Lower leg skin (tissue), 4 donors: ENCODE data around the gene RNF17. TPM values are rescaled to one million over a fixed set of nuclear protein-coding genes. Genes with fewer than 3 reads are reported as not detected.
"Not testable (repeated sequence)": the region's sequence is repeated elsewhere in the genome, so short reads cannot be mapped to it uniquely, and the experiment has no call there.

ENCODE experiments used
- DNase-seq, 2 donors: peaks; one replicate each; pipeline ENCODE4 v3.0.0-alpha.2; 2019; ENCODE audit warnings: low spot score in 2 of 2
- H3K4me3 ChIP-seq: fragments of 200-600 bp; sonication (generic); 2 replicates; pipeline ENCODE4 v1.5.1; 2017; ENCODE audit warnings: mild to moderate bottlenecking, low read depth; ENCODE audit not compliant: poor library complexity, severe bottlenecking
- POLR2A ChIP-seq, 2 donors: fragments of 450-650 bp; IDR thresholded peaks; one replicate each; pipeline ENCODE4 v1.6.1; 2016 to 2017; ENCODE audit warnings: antibody characterized with exemption in 2 of 2, mild to moderate bottlenecking in 1 of 2, moderate library complexity in 1 of 2
- WGBS, 2 donors: methylation state at CpG; one replicate each; pipeline ENCODE4 v1.1.5; 2018; 5-methylcytosine and 5-hydroxymethylcytosine counted together
- intact Hi-C: fragments of 100-400 bp; cut with DNase I; formaldehyde crosslinking; loops from one replicate; pipeline ENCODE4 v1.15.0; 2023; ENCODE audit warnings: low total_unique reads
- total RNA-seq, 4 donors: library from RNA; depleted of rRNA; stranded (reverse); fragments of >200 nt; gene quantifications; one replicate each; pipeline ENCODE4 v1.1.0, GENCODE V29; 2016
- TF ChIP-seq, protein P1 (sequence below), 3 donors: fragments of 450-650 bp; IDR thresholded peaks; one replicate each; pipeline ENCODE4 v1.5.1; 2016; ENCODE audit warnings: antibody characterized with exemption in 3 of 3, mild to moderate bottlenecking in 3 of 3, moderate library complexity in 2 of 3

RNF17 gene
- total RNA-seq, 4 donors from 2014 or later, result 0.19 TPM; not detected in 3

DNA sequence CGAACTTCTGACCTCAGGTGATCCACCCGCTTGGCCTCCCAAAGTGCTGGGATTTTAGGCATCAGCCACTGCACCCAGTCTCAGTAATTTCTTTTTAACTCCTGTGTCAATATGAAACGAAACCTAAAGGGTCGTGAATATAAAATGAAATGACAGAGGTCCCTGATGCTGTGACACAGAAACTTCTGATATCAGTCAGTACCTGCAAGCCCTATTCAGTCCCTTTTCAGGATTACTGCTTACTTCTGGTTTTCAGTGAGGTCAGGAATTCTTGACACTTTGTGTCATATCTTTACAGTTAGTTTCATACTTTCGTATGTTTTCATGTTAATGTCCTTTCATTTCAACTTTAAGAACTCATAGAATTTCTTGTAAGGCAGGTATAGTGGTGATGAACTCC lies 58.7 kb downstream of the RNF17 start:
- no peak for TF ChIP-seq POLR2A (IDR thresholded peaks at IDR 0.05)
- TF ChIP-seq, protein P1, sequence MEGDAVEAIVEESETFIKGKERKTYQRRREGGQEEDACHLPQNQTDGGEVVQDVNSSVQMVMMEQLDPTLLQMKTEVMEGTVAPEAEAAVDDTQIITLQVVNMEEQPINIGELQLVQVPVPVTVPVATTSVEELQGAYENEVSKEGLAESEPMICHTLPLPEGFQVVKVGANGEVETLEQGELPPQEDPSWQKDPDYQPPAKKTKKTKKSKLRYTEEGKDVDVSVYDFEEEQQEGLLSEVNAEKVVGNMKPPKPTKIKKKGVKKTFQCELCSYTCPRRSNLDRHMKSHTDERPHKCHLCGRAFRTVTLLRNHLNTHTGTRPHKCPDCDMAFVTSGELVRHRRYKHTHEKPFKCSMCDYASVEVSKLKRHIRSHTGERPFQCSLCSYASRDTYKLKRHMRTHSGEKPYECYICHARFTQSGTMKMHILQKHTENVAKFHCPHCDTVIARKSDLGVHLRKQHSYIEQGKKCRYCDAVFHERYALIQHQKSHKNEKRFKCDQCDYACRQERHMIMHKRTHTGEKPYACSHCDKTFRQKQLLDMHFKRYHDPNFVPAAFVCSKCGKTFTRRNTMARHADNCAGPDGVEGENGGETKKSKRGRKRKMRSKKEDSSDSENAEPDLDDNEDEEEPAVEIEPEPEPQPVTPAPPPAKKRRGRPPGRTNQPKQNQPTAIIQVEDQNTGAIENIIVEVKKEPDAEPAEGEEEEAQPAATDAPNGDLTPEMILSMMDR (IDR thresholded peaks at IDR 0.05), result no peak
- intact Hi-C loops, result no loop called here
- 87 to 93% methylated on average over 5 of the region's 5 CpGs for WGBS, 2 donors
- no peak overlapping the region for H3K4me3 ChIP-seq
- no peak for DNase-seq

DNA sequence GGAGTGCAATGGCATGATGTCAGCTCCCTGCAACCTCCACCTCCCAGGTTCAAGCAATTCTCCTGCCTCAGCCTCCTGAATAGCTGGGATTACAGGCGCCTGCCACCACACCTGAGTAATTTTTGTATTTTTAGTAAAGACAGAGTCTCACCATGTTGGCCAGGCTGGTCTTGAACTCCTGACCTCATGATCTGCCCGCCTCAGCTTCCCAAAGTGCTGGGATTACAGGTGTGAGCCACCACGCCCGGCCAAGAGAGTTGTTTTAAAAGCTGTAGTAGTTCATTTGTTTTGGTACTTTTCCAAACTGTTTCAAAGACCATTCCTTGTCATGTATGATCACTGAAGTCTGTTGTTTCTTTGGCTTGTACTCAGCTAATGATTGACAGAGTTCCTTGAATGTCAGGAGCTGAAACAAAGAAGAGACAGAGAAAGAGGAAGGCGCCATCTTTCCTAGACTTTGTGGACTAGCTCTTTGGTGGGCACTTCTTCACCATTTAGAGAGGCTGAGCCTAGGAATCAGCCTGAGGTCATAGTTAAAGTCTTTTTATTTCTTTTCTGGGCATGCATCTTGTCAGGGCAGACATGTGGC lies 59.2 kb downstream of the RNF17 start:
- intact Hi-C loops, H3K4me3 ChIP-seq, DNase-seq: not testable (repeated sequence)
- WGBS, 2 donors, result 84 to 93% methylated on average over 5 of the region's 5 CpGs

DNA sequence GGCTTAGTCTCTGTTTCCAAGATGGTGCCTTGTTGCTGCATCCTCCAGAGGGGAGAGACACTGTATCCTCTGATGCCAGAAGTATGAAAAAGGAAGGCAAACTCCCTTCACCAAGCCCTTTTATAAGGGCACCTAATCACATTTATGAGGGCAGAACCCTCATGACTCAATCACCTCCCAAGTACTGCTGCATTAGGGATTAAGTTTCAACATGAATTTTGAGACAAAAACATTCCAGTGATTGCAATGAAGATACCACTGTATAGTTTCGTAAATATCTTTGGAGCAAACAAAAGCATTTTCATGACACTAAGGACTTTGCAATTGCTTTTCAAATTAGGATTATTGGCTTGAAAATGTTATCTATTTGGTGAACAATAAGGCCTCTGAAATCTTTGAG lies 63.8 kb downstream of the RNF17 start:
- WGBS, 2 donors, result 50 to 78% methylated on average over 1 of the region's 1 CpG
- DNase-seq, result no peak
- H3K4me3 ChIP-seq, result no peak overlapping the region
- TF ChIP-seq, protein P1 (IDR thresholded peaks at IDR 0.05), result no peak
- no peak for TF ChIP-seq POLR2A (IDR thresholded peaks at IDR 0.05)
- intact Hi-C loops, result no loop called here

DNA sequence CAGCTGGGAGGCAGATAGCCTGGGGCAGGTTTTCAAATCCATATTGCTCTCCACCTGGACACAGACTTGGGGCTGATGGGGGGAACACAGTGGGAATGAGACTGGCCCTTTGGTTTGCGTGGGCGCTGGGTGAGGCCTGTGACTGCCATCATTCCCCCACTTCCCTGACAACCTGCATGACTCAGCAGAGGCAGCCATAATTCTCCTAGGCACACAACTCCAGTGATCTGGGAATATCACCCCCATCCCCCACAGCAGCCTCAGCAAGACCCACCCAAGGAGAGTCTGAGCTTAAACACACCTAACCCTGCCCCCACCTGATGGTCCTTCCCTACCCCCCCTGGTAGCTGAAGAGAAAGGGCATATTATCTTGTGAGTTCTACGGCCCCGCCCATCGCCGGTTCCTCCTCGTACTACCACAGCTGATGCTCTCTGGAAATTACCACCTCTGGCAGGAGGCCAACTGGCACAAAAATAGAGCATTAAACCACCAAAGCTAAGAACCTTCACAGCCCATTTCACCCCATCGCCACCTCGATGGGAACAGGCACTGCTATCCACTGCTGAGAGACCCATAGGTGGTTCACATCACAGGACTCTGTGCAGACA lies 71.0 kb downstream of the RNF17 start:
- TF ChIP-seq, protein P1 (IDR thresholded peaks at IDR 0.05), result no peak
- no peak for TF ChIP-seq POLR2A (IDR thresholded peaks at IDR 0.05)
- 63 to 75% methylated on average over 9 of the region's 9 CpGs for WGBS, 2 donors
- DNase-seq, result no peak
- H3K4me3 ChIP-seq, result no peak overlapping the region
- intact Hi-C loops, result no loop called here

DNA sequence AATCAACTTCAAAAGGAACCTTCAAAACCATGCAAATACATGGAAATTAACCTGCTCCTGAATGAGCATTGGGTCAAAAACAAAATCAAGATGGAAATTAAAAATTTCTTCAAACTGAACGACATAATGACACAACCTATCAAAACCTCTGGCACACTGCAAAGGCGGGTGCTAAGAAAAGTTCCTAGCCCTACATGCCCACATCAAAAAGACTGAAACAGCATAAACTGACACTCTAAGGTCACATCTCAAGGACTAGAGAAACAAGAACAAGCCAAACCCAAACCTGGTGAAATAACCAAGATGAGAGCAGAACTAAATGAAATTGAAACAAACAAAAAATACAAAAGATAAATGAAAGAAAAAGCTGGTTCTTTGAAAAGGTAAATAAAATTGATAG lies 73.6 kb downstream of the RNF17 start:
- not testable (repeated sequence) for DNase-seq

DNA sequence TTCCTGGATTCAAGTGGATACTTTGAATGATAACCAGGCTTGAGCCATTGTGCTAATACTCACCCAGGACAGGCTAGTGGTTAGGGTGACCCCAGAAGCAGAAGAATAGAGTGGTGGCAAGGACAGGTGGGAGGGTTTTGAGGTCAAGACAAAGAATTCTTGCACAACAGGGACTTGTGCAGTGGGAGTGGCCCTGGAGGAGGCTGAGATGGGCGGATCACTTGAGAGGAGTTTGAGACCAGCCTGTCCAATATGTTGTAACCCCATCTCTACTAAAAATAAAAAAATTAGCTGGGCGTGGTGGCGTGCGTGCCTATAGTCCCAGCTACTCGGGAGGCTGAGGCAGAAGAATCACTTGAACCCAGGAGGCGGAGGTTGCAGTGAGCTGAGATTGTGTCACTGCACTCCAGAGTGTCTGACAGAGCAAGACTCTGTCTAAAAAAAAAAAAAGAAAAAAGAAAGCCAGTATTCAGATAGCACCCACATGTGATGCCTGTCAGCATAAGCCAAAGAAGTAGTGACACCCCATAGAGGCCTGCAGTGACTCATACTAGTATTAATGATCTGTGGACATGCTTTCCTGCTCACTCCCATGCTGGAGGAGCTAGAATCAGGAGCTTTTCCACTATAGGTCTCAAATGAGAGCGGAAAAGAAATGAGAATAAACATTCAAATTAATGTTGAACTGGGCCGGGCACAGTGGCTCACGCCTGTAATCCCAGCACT lies 78.7 kb downstream of the RNF17 start:
- DNase-seq, result no peak
- TF ChIP-seq POLR2A (IDR thresholded peaks at IDR 0.05), result no peak
- TF ChIP-seq, protein P1 (IDR thresholded peaks at IDR 0.05), result no peak
- 75% methylated on average over 9 of the region's 9 CpGs for WGBS, 2 donors
- no peak overlapping the region for H3K4me3 ChIP-seq
- intact Hi-C loops, result no loop called here

More for the DNA sequence above, 73.6 kb downstream of the RNF17 start:
- H3K4me3 ChIP-seq, intact Hi-C loops: not testable (repeated sequence)
- WGBS, 2 donors, result 81 to 93% methylated on average over 2 of the region's 2 CpGs
